Endodermal cell (in vitro differentiated cells): Measurements from ENCODE around the gene IMMP2L. TPM values are rescaled to one million over a fixed set of nuclear protein-coding genes. Genes with fewer than 3 reads are reported as not detected.
A peak's percentile ranks its signal among the peaks of the same experiment; 100 is the strongest.

Source experiments
- DNase-seq: peaks from one replicate; pipeline ENCODE4 v3.0.0-alpha.2; 2017
- H3K27ac ChIP-seq: 2 replicates; pipeline ENCODE4 v1.5.1; 2013; ENCODE audit warnings: mild to moderate bottlenecking, low read depth, low read length, moderate library complexity
- H3K27me3 ChIP-seq: 2 replicates; pipeline ENCODE4 v1.6.1; 2013; ENCODE audit warnings: mild to moderate bottlenecking, low read length, moderate library complexity; ENCODE audit not compliant: insufficient read depth, control insufficient read depth, poor library complexity, severe bottlenecking
- H3K36me3 ChIP-seq: 2 replicates; pipeline ENCODE4 v1.7.0; 2013; ENCODE audit warnings: mild to moderate bottlenecking, low read length, moderate library complexity; ENCODE audit not compliant: control insufficient read depth, insufficient read depth
- H3K4me1 ChIP-seq: one replicate; pipeline ENCODE4 v1.7.0; 2013; ENCODE audit warnings: low read length; ENCODE audit not compliant: control insufficient read depth, insufficient read depth
- H3K4me3 ChIP-seq: 2 replicates; pipeline ENCODE4 v1.5.1; 2013; ENCODE audit warnings: mild to moderate bottlenecking, low read length, moderate library complexity
- H3K9ac ChIP-seq: 2 replicates; pipeline ENCODE4 v1.6.1; 2013; ENCODE audit warnings: mild to moderate bottlenecking, low read length, moderate library complexity; ENCODE audit not compliant: poor library complexity, severe bottlenecking; ENCODE audit errors: extremely low read depth
- H3K9me3 ChIP-seq: 2 replicates; pipeline ENCODE4 v1.6.1; 2013; ENCODE audit warnings: mild to moderate bottlenecking, low read length, moderate library complexity; ENCODE audit not compliant: control insufficient read depth
- H3K27ac Mint-ChIP-seq: 2 replicates; pipeline ENCODE4 v1.8.0; 2020; ENCODE audit warnings: mixed read lengths
- H3K27me3 Mint-ChIP-seq: 2 replicates; pipeline ENCODE4 v1.8.0; 2021; ENCODE audit warnings: mild to moderate bottlenecking, mixed read lengths; ENCODE audit not compliant: insufficient read depth
- H3K36me3 Mint-ChIP-seq: 2 replicates; pipeline ENCODE4 v1.8.0; 2020; ENCODE audit warnings: low read depth, mixed read lengths
- H3K4me1 Mint-ChIP-seq: 2 replicates; pipeline ENCODE4 v1.8.0; 2020; ENCODE audit warnings: mixed read lengths
- H3K4me3 Mint-ChIP-seq: 2 replicates; pipeline ENCODE4 v1.8.0; 2020; ENCODE audit warnings: mild to moderate bottlenecking, moderate library complexity, mixed read lengths
- H3K9me3 Mint-ChIP-seq: 2 replicates; pipeline ENCODE4 v1.8.0; 2020; ENCODE audit warnings: mild to moderate bottlenecking, mixed read lengths
- CTCF ChIP-seq: fragments of 200-600 bp; sonication (generic); conservative IDR thresholded peaks from 2 replicates; pipeline ENCODE4 v1.5.0; 2021; ENCODE audit warnings: antibody characterized with exemption, mild to moderate bottlenecking
- WGBS, 2 experiments: methylation state at CpG; one replicate each; pipeline versions ENCODE4 v1.1.5 to v1.1.7; 2013; ENCODE audit warnings: missing lambda C conversion rate in 2 of 2, mixed read lengths in 1 of 2; ENCODE audit not compliant: insufficient coverage in 1 of 2, insufficient read length in 1 of 2; 5-methylcytosine and 5-hydroxymethylcytosine counted together
- total RNA-seq, 2 donors: library from RNA; stranded (reverse); fragmentation: NEBNext Ultra II Directional in 1 of 2; extraction: Animal tissue kit (Norgen Biotek cat#: 25700) in 1 of 2; gene quantifications; 2 replicates in 1 of 2; 3 replicates in 1 of 2; pipeline ENCODE4 v1.2.1, GENCODE V29; 2021

Gene IMMP2L
- total RNA-seq, 2 donors from 2014 or later = 17.7 to 19.4 TPM

GRCh38 chr7:111568419-111568818, 6.1 kb upstream of the IMMP2L start:
- Mint-ChIP-seq H3K4me1 (no peaks in the 10 kb centered on the region), H3K4me3 (no peak overlapping the region), H3K9me3 (peaks cover 20% of the 10 kb centered on the region), H3K27ac (no peak overlapping the region), H3K36me3 (no peaks in the 10 kb centered on the region), H3K27me3 (no peaks in the 10 kb centered on the region)
- H3K9ac ChIP-seq = no peak overlapping the region
- no peaks in the 10 kb centered on the region for H3K27me3 ChIP-seq
- TF ChIP-seq CTCF = no peak
- H3K4me1 ChIP-seq = no peaks in the 10 kb centered on the region
- no peak for DNase-seq
- H3K36me3 ChIP-seq = no peaks in the 10 kb centered on the region
- no peak overlapping the region for H3K4me3 ChIP-seq
- H3K9me3 ChIP-seq = no peaks in the 10 kb centered on the region
- no peak overlapping the region for H3K27ac ChIP-seq

GRCh38 chr7:111564078-111564477, 1.8 kb upstream of the IMMP2L start:
- Histone ChIP-seq H3K4me3 (no peak overlapping the region), H3K9me3 (no peaks in the 10 kb centered on the region), H3K4me1 (peaks cover 12% of the 10 kb centered on the region), H3K27ac (no peak overlapping the region), H3K9ac (no peak overlapping the region), H3K27me3 (no peaks in the 10 kb centered on the region), H3K36me3 (no peaks in the 10 kb centered on the region)
- H3K9me3 Mint-ChIP-seq = no peaks in the 10 kb centered on the region
- no peaks in the 10 kb centered on the region for H3K36me3 Mint-ChIP-seq
- H3K4me1 Mint-ChIP-seq = peaks cover 22% of the 10 kb centered on the region
- no peak for DNase-seq
- H3K27ac Mint-ChIP-seq = no peak overlapping the region
- no peaks in the 10 kb centered on the region for H3K27me3 Mint-ChIP-seq
- no peak for TF ChIP-seq CTCF
- WGBS, 2 experiments = 0% methylated on average over 1 of the region's 1 CpG; no CpG with 5 or more reads in 1 of the 2 experiments
- H3K4me3 Mint-ChIP-seq = no peak overlapping the region

- peak overlapping the region; percentile 89 for H3K27ac Mint-ChIP-seq
- Histone ChIP-seq H3K27me3 (no peaks in the 10 kb centered on the region), H3K4me3 (peak overlapping the region; percentile 77), H3K4me1 (peaks cover 12% of the 10 kb centered on the region), H3K9ac (peak overlapping the region; percentile 83), H3K27ac (no peak overlapping the region), H3K9me3 (no peaks in the 10 kb centered on the region), H3K36me3 (peaks cover 4% of the 10 kb centered on the region)
- WGBS, 2 experiments = 15 to 31% methylated on average over 2 to 7 of the region's 7 CpGs
- TF ChIP-seq CTCF = no peak
- H3K9me3 Mint-ChIP-seq = no peaks in the 10 kb centered on the region
- peaks cover 25% of the 10 kb centered on the region for H3K4me1 Mint-ChIP-seq
- H3K4me3 Mint-ChIP-seq = peak overlapping the region; percentile 70
- peaks cover 9% of the 10 kb centered on the region for H3K36me3 Mint-ChIP-seq
- DNase-seq = no peak
- H3K27me3 Mint-ChIP-seq = no peaks in the 10 kb centered on the region
These were observed 713 bp downstream of the IMMP2L start for GRCh38 chr7:111561654-111561903.
